Neutrophil (primary cell): ENCODE data around the gene SEL1L3.

Experiments used
- H3K27ac ChIP-seq: fragments of 200-600 bp; sonication (generic); 2 replicates; pipeline ENCODE4 v1.5.1; 2016; ENCODE audit warnings: mild to moderate bottlenecking, moderate library complexity
- H3K27me3 ChIP-seq: fragments of 200-600 bp; sonication (generic); 2 replicates; pipeline ENCODE4 v1.6.0; 2016; ENCODE audit warnings: mild to moderate bottlenecking
- H3K36me3 ChIP-seq: fragments of 200-600 bp; sonication (generic); 2 replicates; pipeline ENCODE4 v1.5.1; 2017
- H3K4me1 ChIP-seq, 2 experiments: fragments of 200-600 bp in 1 of 2; sonication (generic) in 1 of 2; 1 replicate in 1 of 2; 2 replicates in 1 of 2; pipeline versions ENCODE4 v1.5.1 to v1.6.1; 2013 to 2016; ENCODE audit warnings: low read depth in 1 of 2, low read length in 1 of 2, mild to moderate bottlenecking in 1 of 2, moderate library complexity in 1 of 2; ENCODE audit not compliant: control insufficient read depth in 1 of 2, insufficient read depth in 1 of 2
- H3K4me3 ChIP-seq, 2 experiments: fragments of 200-600 bp in 1 of 2; sonication (generic) in 1 of 2; 1 replicate in 1 of 2; 2 replicates in 1 of 2; pipeline ENCODE4 v1.5.1; 2013 to 2016; ENCODE audit warnings: low read depth in 1 of 2, low read length in 1 of 2, mild to moderate bottlenecking in 1 of 2, moderate library complexity in 1 of 2
- H3K9me3 ChIP-seq: fragments of 200-600 bp; sonication (generic); 2 replicates; pipeline ENCODE4 v1.5.1; 2016
- TF ChIP-seq, protein P1 (sequence below): fragments of 200-600 bp; sonication (generic); IDR thresholded peaks from 2 replicates; pipeline ENCODE4 v1.5.1; 2016; ENCODE audit warnings: antibody characterized with exemption

Gene SEL1L3

DNA sequence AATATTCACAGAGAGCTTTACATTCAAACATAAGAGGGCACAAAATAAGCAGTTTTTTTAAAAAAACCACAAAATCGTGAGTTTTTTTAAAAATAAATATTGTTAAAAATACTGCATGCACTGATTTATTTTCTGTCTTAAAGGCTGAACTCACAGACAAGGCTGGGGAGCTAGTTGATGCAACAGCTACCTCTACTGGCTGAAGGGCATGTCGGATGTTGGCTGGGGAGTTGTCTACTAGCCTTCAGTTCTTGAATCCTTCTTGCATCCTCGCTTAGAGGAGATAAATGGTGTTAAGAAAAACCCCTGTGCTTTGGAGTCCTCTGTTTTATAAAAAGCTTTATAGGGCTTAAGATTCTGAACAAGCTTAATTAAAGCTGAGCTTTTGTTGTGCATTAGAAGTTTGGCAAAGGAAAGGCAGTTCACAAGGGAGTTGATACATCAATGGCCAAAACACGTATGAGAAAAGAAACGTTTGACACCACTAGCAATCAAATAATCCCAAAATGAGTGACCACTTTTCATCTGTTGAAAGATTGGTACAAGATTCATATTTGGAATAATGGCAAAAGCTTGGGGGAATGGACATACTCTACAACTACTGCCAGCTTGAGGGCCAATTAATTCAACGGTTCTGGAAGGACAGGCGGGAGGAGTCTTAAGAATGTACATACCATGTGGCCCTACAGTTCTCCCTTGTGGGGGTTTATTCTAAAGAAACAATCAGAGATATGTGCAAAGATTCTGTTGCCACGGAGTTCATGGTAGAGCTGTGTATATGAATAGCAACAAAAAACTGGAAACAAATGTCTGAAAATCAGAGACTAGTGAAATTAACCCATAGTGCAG lies 94.7 kb downstream of the SEL1L3 start:
- no peaks in the 10 kb centered on the region for H3K27me3 ChIP-seq
- no peak overlapping the region for H3K27ac ChIP-seq
- no peak overlapping the region for H3K4me3 ChIP-seq
- no peaks in the 10 kb centered on the region for H3K9me3 ChIP-seq
- H3K4me1 ChIP-seq: no peaks in the 10 kb centered on the region
- peaks cover 10% of the 10 kb centered on the region for H3K36me3 ChIP-seq
- TF ChIP-seq, protein P1, sequence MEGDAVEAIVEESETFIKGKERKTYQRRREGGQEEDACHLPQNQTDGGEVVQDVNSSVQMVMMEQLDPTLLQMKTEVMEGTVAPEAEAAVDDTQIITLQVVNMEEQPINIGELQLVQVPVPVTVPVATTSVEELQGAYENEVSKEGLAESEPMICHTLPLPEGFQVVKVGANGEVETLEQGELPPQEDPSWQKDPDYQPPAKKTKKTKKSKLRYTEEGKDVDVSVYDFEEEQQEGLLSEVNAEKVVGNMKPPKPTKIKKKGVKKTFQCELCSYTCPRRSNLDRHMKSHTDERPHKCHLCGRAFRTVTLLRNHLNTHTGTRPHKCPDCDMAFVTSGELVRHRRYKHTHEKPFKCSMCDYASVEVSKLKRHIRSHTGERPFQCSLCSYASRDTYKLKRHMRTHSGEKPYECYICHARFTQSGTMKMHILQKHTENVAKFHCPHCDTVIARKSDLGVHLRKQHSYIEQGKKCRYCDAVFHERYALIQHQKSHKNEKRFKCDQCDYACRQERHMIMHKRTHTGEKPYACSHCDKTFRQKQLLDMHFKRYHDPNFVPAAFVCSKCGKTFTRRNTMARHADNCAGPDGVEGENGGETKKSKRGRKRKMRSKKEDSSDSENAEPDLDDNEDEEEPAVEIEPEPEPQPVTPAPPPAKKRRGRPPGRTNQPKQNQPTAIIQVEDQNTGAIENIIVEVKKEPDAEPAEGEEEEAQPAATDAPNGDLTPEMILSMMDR: no peak

DNA sequence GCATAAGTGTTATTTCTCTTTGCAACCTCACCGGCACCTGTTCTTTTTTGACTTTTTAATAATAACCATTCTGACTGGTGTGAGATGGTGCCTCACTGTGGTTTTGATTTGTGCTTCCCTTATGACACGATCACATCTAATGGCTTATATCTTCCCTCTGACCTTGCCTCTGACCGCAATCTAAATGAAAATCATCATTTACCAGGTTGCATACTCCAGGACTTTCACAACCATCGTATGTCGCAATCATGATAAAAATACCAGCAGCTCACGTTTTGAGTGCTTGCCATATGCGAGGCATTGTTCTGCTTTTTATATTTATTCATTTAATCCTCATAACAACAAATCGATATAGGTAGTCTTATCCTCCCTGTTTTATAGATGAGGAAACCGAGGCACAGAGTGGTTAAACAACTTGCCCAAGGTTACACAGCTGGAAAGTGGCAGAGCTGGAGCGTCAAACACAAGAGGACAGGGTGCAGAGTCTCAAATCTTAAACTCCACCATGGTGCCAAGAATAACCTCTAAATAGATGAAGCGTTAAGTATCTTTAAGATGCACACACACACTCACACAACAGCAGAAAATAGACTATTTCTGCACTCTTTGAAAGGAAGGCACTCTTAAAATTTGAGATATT lies 102.2 kb downstream of the SEL1L3 start:
- TF ChIP-seq, protein P1: no peak
- no peak overlapping the region for H3K27ac ChIP-seq
- no peaks in the 10 kb centered on the region for H3K27me3 ChIP-seq
- H3K4me1 ChIP-seq: peaks cover 0 to 4% of the 10 kb centered on the region in 2 experiments
- H3K4me3 ChIP-seq: no peak overlapping the region
- H3K9me3 ChIP-seq: no peaks in the 10 kb centered on the region
- H3K36me3 ChIP-seq: peaks cover 10% of the 10 kb centered on the region

DNA sequence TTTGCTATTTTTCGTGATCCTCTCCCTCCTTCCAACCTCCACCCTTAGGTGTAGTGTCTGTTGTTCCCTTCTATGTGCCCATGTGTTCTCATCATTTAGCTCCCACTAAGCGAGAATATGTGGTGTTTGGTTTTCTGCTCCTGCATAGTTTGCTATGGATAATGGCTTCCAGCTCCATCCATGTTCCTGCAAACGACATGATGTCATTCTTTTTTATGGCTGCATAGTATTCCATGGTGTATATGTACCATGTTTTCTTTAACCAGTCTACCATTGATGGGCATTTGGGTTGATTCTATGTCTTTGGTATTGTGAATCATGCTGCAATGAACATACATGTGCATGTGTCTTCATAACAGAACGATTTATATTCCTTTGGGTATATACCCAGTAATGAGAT lies 102.7 kb downstream of the SEL1L3 start:
- Histone ChIP-seq H3K36me3 (peaks cover 8% of the 10 kb centered on the region), H3K4me1 (peaks cover 0 to 4% of the 10 kb centered on the region in 2 experiments), H3K27ac (no peak overlapping the region), H3K9me3 (no peaks in the 10 kb centered on the region), H3K27me3 (no peaks in the 10 kb centered on the region), H3K4me3 (no peak overlapping the region)
- TF ChIP-seq, protein P1: no peak

DNA sequence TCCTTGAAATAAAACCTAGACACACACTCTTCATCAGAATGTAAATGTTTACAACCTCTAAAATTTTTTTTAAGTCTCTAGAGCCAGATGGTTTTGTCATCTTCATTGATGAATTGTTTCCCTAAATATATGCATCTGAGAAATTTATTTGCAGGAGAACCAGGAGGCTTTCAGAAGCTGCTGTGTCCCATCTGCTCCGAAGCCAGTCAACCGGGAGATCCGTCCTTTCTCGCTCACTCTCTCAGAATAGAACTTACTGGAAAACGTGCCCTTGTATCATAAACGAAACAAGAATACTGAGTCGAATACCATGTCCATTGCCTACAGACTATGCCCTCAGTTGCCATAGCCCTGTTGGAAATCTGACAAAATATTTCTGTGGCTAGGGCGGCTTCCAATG lies 103.7 kb downstream of the SEL1L3 start:
- Histone ChIP-seq H3K27me3 (no peaks in the 10 kb centered on the region), H3K4me1 (peaks cover 0 to 4% of the 10 kb centered on the region in 2 experiments), H3K4me3 (no peak overlapping the region), H3K27ac (no peak overlapping the region), H3K9me3 (no peaks in the 10 kb centered on the region), H3K36me3 (no peaks in the 10 kb centered on the region)
- TF ChIP-seq, protein P1: no peak

DNA sequence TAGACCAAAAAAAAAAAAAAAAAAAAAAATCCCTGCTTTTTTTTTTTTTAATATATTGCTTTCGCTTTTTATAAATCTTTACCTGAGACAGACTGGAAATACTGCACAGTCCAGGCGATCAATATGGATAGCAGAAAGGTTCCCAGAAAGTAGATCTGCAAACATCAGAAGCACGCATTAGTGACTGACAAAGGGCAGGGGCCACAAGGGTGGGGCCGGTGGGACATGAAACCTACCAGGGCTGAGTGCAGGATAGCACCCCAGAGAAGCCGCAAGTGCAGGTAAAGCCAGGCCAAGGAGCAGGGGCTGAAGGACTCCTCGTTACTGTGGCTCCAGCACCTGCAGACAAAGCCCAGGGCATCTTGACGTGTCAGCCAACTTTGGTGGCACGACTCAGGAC lies 105.3 kb downstream of the SEL1L3 start:
- H3K4me1 ChIP-seq: peaks cover 0 to 4% of the 10 kb centered on the region in 2 experiments
- H3K4me3 ChIP-seq: no peak overlapping the region
- TF ChIP-seq, protein P1: no peak
- no peaks in the 10 kb centered on the region for H3K27me3 ChIP-seq
- no peaks in the 10 kb centered on the region for H3K36me3 ChIP-seq
- H3K27ac ChIP-seq: no peak overlapping the region
- no peaks in the 10 kb centered on the region for H3K9me3 ChIP-seq
